Lower leg skin (tissue), 3 donors: Measurements from ENCODE around the gene HOMER2.

Source experiments
- CTCF ChIP-seq, 3 donors: fragments of 450-650 bp; IDR thresholded peaks; one replicate each; pipeline ENCODE4 v1.5.1; 2016; ENCODE audit warnings: antibody characterized with exemption in 3 of 3, mild to moderate bottlenecking in 3 of 3, moderate library complexity in 2 of 3
- POLR2A ChIP-seq, 2 donors: fragments of 450-650 bp; IDR thresholded peaks; one replicate each; pipeline ENCODE4 v1.6.1; 2016 to 2017; ENCODE audit warnings: antibody characterized with exemption in 2 of 2, mild to moderate bottlenecking in 1 of 2, moderate library complexity in 1 of 2

- no peak for TF ChIP-seq CTCF (IDR thresholded peaks at IDR 0.05)
- TF ChIP-seq POLR2A (IDR thresholded peaks at IDR 0.05): no peak
Measured at GRCh38 chr15:82928711-82929110, 23.8 kb downstream of the HOMER2 start.
